Memory B cell (primary cell): ENCODE results near the gene PLPPR2.
A peak's percentile ranks its signal among the peaks of the same experiment; 100 is the strongest.
"Not testable (repeated sequence)": the region's sequence is repeated elsewhere in the genome, so short reads cannot be mapped to it uniquely, and the experiment has no call there.

Source experiments
- ATAC-seq: fragments of 150-1000 bp; cut with Tn5 transposase; 2 replicates; pipeline ENCODE4 v1.10.0; 2021; ENCODE audit warnings: low read depth, mild to moderate bottlenecking, moderate library complexity
- DNase-seq, 2 donors: peaks; one replicate each; pipeline ENCODE4 v3.0.0; 2022; ENCODE audit warnings: low spot score in 2 of 2
- H3K27ac Mint-ChIP-seq: one replicate; pipeline ENCODE4 v1.8.0; 2022; ENCODE audit warnings: mild to moderate bottlenecking, moderate library complexity, mixed read lengths
- H3K27me3 Mint-ChIP-seq: one replicate; pipeline ENCODE4 v1.8.0; 2022; ENCODE audit warnings: mixed read lengths
- H3K36me3 Mint-ChIP-seq: one replicate; pipeline ENCODE4 v1.8.0; 2022; ENCODE audit warnings: mild to moderate bottlenecking, mixed read lengths
- H3K4me1 Mint-ChIP-seq: one replicate; pipeline ENCODE4 v1.8.0; 2022; ENCODE audit warnings: mixed read lengths
- H3K4me3 Mint-ChIP-seq: one replicate; pipeline ENCODE4 v1.8.0; 2022; ENCODE audit warnings: mild to moderate bottlenecking, moderate library complexity, mixed read lengths
- H3K9me3 Mint-ChIP-seq: one replicate; pipeline ENCODE4 v1.8.0; 2022; ENCODE audit warnings: mixed read lengths

Gene PLPPR2

DNA sequence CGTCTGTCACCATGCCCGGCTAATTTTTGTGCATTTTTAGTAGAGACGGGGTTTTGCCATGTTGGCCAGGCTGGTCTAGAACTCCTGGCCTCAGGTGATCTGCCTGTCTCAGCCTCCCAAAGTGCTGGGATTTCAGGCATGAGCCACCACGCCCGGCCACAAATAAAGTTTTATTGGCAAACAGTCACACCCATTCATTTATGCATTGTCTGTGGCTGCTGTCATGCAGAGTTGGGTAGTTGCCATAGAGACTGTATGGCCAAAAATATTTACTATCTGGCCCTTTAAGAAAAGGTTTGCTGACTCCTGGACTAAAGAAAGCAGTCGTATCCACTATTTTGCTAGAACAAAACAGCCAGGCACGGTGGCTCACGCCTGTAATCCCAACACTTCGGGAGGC lies 21.4 kb upstream of the PLPPR2 start:
- DNase-seq, H3K4me1 Mint-ChIP-seq, H3K4me3 Mint-ChIP-seq, H3K9me3 Mint-ChIP-seq, H3K27me3 Mint-ChIP-seq: not testable (repeated sequence)
- peak overlapping the region; percentile 67 for H3K27ac Mint-ChIP-seq
- peaks cover 32% of the 10 kb centered on the region for H3K36me3 Mint-ChIP-seq
- peak; percentile 60 for ATAC-seq

DNA sequence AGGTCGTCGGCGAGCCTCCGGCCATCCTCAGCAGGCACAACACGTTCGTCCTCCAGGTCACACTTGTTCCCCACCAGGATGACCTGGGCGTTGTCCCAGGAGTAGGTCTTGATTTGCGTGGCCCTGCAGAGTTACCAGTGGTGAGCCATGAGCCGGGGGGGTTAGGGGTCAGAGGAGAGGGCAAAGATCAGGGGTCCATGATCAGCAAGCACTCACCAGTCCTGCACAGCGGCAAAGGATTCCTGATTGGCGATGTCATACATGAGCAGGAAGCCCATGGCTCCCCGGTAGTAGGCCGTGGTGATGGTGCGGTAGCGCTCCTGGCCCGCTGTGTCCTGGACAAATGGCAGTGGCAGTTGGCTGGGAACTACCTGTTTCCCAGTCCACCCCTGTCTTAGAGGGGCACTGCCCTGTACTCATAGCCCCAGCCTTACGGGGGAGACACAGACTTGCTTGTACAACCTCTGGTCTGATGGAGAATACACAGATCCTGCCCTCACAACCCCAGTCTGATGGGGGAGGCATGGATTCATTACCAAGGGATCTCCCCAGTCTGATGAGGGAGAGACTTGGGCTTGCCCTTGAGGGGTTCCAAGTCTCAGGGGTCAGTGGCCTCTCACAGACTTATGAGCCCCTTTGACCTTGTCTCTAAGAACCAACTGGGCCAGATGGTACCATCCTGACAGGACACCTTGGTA lies 19.6 kb upstream of the PLPPR2 start:
- Mint-ChIP-seq H3K36me3 (peaks cover 30% of the 10 kb centered on the region), H3K27ac (no peak overlapping the region), H3K9me3 (no peaks in the 10 kb centered on the region), H3K4me1 (peaks cover 5% of the 10 kb centered on the region), H3K4me3 (no peak overlapping the region), H3K27me3 (no peaks in the 10 kb centered on the region)
- DNase-seq (no peak), ATAC-seq (no peak)

DNA sequence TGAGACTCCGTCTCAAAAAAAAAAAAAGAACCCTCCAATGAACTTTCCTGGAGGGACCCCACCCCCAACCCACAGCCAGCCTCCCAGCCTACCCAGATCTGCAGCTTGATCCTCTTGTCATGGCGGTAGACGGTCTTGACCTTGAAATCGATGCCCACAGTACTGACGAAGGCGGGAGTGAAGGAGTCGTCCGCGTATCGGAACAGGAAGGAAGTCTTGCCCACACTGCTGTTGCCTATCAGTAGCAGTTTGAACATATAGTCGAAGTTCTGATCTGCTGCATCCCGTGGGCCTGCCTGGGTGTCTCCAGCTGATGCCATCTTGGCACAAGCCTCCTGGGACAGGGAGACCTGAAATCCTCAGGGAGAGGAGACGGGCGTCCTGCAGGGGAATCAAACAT lies 18.2 kb upstream of the PLPPR2 start:
- DNase-seq (no peak), ATAC-seq (no peak)
- peaks cover 5% of the 10 kb centered on the region for H3K4me1 Mint-ChIP-seq
- no peak overlapping the region for H3K4me3 Mint-ChIP-seq
- no peak overlapping the region for H3K27ac Mint-ChIP-seq
- peaks cover 28% of the 10 kb centered on the region for H3K36me3 Mint-ChIP-seq
- H3K27me3 Mint-ChIP-seq: no peaks in the 10 kb centered on the region
- H3K9me3 Mint-ChIP-seq: no peaks in the 10 kb centered on the region

DNA sequence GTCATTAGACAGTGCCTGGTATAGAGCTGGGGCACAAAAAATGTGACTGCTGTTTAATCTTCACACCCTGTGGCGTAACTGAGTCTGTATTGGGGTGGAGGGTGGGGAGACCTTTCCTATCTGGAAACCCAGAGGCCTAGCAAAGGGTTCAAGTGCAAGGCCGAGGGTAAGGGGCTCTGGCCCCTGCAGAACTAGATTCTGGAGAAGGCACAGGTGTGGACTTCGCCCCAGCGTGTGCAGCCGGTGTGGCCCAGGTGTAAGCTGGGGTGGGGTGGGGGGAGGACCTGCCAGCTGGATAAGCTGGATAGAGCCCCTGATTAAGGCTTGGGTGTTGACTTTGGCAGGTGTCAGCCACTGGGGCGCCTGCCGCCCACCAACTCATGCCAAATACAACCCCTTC lies 17.1 kb upstream of the PLPPR2 start:
- H3K36me3 Mint-ChIP-seq: peaks cover 24% of the 10 kb centered on the region
- peak overlapping the region; percentile 50 for H3K27ac Mint-ChIP-seq
- H3K27me3 Mint-ChIP-seq: no peaks in the 10 kb centered on the region
- ATAC-seq (no peak), DNase-seq (no peak)
- peaks cover 5% of the 10 kb centered on the region for H3K4me1 Mint-ChIP-seq
- no peaks in the 10 kb centered on the region for H3K9me3 Mint-ChIP-seq
- H3K4me3 Mint-ChIP-seq: no peak overlapping the region

DNA sequence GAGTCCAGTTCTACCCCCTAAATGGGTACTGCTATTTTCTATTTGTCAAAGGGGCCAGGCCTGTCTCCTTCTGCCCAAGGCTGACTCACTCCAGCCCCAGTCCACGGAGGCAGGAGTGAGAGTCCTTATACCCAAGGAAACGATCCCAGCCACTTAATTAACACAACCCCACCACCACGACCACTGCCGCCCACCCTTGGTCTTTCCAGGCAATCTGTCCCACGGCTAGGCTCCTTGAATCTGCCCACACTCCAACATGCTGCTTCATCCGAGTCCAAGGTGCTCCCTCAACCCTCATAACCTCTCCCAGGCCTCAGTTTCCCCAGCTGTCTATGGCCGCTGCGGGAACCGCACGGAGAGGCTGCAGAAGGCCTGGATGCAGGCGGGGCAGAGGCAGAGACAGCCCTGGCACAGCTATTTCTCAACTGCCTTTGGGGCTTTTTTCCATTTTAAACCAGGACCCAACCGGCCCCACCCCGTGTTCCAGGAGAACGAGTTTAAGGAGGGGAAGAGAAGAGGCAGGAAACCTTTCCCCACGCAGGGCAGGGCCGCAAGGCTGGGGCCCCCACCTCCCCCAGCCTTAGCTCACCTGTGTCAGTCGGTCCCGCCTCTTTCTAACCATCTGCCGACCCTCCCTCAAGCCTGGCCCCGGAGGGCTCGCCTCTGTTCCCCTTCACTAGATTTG lies 16.5 kb upstream of the PLPPR2 start:
- no peaks in the 10 kb centered on the region for H3K9me3 Mint-ChIP-seq
- DNase-seq: no peak
- H3K4me1 Mint-ChIP-seq: peaks cover 5% of the 10 kb centered on the region
- no peak overlapping the region for H3K27ac Mint-ChIP-seq
- H3K27me3 Mint-ChIP-seq: no peaks in the 10 kb centered on the region
- peaks cover 21% of the 10 kb centered on the region for H3K36me3 Mint-ChIP-seq
- ATAC-seq: no peak
- H3K4me3 Mint-ChIP-seq: peak overlapping the region; percentile 80

DNA sequence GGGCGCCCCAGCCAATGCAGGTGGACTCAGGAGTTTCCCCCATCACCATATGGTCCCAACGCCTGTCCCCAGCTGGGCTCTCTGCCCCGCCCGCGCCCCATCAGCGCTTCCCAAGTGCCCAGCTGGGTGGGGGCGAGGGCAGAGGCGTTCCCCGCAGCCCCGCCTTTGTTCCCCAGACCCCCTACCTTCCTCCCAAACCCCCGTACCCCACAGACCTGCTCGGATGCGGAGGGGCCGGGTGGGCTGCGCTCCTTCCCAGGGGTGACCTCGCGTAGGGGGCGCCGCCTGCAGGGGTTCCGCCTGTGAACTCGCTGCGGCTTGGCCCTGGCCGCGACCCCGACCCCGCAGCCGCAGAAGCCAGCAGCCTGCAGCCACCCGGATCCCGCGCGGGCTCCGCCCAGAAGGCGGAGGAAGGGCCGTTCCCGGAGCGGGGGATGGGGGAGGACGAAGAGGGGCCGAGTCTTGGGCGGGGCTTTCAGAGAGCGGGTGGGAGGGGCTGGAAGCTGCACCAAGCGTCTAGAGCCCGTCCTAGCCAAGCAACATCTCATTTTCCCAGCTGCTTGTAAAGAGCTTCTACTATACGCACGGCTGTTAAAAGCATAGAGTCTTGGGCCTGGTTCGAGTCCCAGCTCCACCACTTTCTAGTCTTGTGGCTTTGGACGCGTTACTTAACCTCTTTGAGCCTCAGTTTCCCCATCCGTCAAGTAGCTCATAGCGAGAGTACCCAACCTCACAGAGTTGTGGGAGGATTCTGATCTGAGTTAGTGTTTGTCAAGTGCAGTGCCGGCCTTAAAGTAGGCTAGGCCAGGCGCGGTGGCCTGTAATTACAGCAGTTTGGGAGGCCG lies 15.8 kb upstream of the PLPPR2 start, which contains the start of gene RAB3D:
RAB3D (minus strand) TSS at position 404 of the 845 bp plus-strand sequence. CDS start 2,258 bp downstream, outside the sequence.
- ATAC-seq: peak; percentile 95
- Mint-ChIP-seq H3K27me3 (no peaks in the 10 kb centered on the region), H3K27ac (no peak within 1 kb of the TSS)

DNA sequence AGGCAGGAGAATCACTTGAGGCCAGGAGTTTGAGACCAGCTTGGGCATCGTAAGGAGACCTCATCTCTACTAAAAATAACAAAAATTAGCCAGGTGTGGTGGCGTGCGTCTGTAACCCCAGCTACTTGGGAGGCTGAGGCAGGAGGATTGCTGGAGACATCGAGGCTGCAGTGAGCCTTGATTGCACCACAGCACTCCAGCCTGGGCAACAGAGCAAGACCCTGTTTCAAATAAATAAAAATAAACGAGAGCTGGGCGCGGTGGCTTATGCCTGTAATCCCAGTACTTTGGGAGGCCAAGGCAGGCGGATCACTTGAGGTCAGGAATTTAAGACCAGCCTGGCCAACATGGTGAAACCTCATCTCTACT lies 15.1 kb upstream of the PLPPR2 start:
- H3K27me3 Mint-ChIP-seq, H3K27ac Mint-ChIP-seq, H3K9me3 Mint-ChIP-seq, ATAC-seq, DNase-seq, H3K4me1 Mint-ChIP-seq: not testable (repeated sequence)
- peak overlapping the region; percentile 80 for H3K4me3 Mint-ChIP-seq
- H3K36me3 Mint-ChIP-seq: peaks cover 14% of the 10 kb centered on the region

More for the DNA sequence above, 15.8 kb upstream of the PLPPR2 start, which contains the start of gene RAB3D:
- Mint-ChIP-seq H3K9me3 (no peaks in the 10 kb centered on the region), H3K4me1 (peaks cover 8% of the 10 kb centered on the region), H3K4me3 (peak within 1 kb of the TSS; percentile 80), H3K36me3 (peaks cover 16% of the 10 kb centered on the region)
- peak; percentile 51 to 58 for DNase-seq

DNA sequence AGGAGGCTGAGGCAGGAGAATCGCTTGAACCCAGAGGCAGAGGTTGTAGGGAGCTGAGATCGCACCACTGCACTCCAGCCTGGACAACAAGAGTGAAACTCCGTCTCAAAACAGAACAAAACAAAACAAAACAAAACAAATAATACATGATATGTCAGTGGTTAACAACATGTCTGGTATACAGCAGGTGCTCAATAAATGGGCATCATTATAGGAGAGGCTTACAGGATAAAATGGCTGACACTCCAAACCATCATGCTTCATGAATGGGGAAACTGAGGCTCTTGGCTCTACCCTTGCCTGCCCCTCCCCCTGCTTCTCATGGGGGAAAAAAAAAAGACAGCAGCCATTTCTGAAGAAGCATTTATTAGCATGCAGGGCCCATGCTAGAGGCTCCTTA lies 12.8 kb upstream of the PLPPR2 start:
- Mint-ChIP-seq H3K9me3 (no peaks in the 10 kb centered on the region), H3K4me1 (peaks cover 22% of the 10 kb centered on the region), H3K27me3 (no peaks in the 10 kb centered on the region), H3K27ac (no peak overlapping the region), H3K4me3 (no peak overlapping the region), H3K36me3 (peaks cover 2% of the 10 kb centered on the region)
- no peak for DNase-seq
- no peak for ATAC-seq

DNA sequence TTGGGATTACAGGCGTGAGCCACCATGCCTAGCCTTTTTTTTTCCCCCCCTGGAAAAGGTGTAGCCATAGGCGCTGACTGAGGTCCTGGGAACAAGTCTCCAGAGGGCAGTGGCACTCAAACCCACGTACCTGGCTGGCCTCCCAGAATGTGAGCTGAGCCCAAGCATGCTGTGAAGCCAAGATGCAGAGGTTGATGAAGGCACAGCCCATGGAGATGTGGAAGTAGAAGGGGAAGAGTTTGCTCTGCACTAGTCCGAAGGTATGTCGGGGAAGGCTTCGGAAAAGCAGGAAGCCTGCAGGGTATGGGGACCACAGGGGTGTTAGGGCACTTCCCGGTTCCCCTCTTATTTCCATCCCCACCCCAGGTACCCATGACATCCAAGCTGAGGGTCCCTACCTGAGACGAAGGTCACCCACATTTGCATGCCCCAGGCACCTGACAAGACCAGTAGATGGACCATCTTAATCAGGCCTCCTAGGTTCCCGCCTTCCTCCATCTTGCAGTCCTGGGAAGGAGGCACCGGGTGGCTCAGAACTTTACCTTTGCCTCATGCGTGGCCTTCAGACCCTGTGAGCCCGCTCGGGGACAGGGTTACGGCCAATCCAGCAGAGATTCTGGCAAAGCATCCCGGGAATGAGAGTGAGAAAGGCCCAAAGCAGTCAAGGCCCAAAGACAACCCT lies 10.0 kb upstream of the PLPPR2 start:
- DNase-seq: no peak
- H3K27me3 Mint-ChIP-seq: no peaks in the 10 kb centered on the region
- H3K9me3 Mint-ChIP-seq: peaks cover 6% of the 10 kb centered on the region
- peak overlapping the region; percentile 95 for H3K27ac Mint-ChIP-seq
- H3K36me3 Mint-ChIP-seq: peaks cover 6% of the 10 kb centered on the region
- H3K4me3 Mint-ChIP-seq: peak overlapping the region; percentile 90
- ATAC-seq: no peak
- peaks cover 18% of the 10 kb centered on the region for H3K4me1 Mint-ChIP-seq

DNA sequence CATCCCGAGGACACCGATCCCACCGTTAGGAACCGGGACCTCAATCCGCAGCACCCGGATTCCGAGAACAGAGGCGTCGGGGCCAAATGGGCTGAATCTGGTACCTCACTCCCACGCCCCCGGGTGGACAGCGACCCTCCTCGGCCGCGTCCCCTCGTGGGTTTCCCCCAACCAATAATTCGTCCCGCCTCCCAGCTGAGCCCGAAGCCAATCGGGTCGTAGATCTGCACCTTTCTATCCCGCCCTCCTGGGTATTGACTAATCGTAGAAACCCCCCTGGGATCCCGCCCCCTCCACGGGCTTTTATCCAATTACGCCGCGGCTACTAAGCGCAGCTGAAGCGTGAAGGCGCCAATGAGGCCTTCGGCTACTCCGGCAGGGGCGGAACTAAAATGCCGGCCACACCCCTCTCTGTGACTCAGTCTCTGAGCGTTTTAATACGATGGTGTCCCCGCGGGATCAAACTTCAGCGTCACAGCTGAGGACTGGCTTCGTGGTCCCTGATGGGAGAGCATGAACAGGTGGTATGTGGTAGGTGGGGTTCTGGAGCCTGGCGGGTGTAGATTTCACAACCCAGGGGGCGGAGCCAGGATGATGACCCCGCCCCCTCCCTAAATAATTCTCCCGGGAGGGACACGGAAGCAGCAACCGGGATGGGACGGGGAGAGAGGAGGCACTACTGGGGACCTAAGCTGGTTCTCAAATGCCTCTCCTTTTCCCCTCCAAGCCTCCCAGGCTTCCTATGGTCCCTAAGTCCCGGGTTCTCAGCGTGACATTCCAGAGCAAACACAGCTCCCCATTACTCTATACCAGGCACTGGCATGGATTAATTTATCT lies 8.9 kb upstream of the PLPPR2 start, which contains the start of the genes CCDC159 and TMEM205:
CCDC159 (plus strand) TSS at position 416 of the 837 bp plus-strand sequence; CDS start at position 504, 88 bp downstream.
TMEM205 (minus strand) TSS at position 165 of the 837 bp plus-strand sequence. CDS start 649 bp downstream, outside the sequence.
- peak within 1 kb of the TSS; percentile 95 for H3K27ac Mint-ChIP-seq
- no peaks in the 10 kb centered on the region for H3K27me3 Mint-ChIP-seq
- H3K36me3 Mint-ChIP-seq: peaks cover 8% of the 10 kb centered on the region
- peaks cover 18% of the 10 kb centered on the region for H3K4me1 Mint-ChIP-seq
- DNase-seq (peak; percentile 90 to 98), ATAC-seq (peak; percentile 88)
- H3K4me3 Mint-ChIP-seq: peak within 1 kb of the TSS; percentile 90
- H3K9me3 Mint-ChIP-seq: peaks cover 6% of the 10 kb centered on the region

DNA sequence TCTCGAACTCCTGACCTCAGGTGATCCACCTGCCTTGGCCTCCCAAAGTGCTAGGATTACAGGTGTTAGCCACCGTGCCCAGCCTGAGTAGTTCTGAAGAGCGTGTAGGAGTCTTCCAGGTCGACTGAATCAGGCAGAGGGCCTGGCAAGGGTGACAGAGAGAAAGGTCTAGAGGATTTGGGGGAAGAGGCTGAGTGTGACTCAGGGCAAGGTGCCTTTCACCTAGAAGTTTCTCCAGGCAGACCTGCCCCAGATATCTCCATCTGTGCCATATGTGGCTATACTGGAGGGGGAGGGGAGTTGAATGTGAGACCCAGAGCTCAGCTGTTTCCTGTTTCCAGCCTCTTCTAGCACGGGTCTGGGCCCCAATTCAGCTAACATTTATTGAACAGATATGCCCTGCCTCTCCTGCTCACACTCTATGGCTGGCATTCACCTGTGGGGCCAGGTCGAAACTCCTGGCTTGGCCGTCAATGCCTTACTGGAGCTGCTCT lies 7.6 kb upstream of the PLPPR2 start:
- peaks cover 6% of the 10 kb centered on the region for H3K9me3 Mint-ChIP-seq
- H3K4me1 Mint-ChIP-seq: peaks cover 18% of the 10 kb centered on the region
- no peaks in the 10 kb centered on the region for H3K27me3 Mint-ChIP-seq
- no peak for DNase-seq
- ATAC-seq: no peak
- H3K27ac Mint-ChIP-seq: no peak overlapping the region
- H3K4me3 Mint-ChIP-seq: peak overlapping the region; percentile 90
- peaks cover 8% of the 10 kb centered on the region for H3K36me3 Mint-ChIP-seq

DNA sequence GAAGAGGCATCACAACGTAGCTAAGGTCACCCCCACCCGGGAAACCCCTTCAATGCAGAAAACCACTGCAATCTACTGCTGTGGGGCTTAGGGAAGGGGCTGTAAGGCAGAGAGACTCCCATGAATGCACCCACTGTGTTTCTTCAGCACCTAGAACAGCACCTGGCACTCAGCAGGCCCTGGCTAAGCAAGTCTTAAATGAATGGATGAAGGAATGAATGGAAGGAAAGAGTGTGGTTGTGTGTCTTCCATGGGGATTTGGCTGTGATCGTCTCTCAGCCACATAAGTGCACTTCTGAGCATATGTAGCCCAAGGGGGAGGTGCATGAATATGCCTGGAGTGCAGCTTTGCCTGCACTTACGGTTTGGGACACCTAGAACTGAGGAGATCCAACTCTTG lies 6.1 kb upstream of the PLPPR2 start:
- Mint-ChIP-seq H3K9me3 (peaks cover 6% of the 10 kb centered on the region), H3K36me3 (peaks cover 8% of the 10 kb centered on the region), H3K27me3 (no peaks in the 10 kb centered on the region), H3K4me1 (peaks cover 18% of the 10 kb centered on the region), H3K4me3 (no peak overlapping the region), H3K27ac (no peak overlapping the region)
- DNase-seq (no peak), ATAC-seq (no peak)
